IMR-90 (cell line): ENCODE data around the gene F5. TPM values are rescaled to one million over a fixed set of nuclear protein-coding genes. Genes with fewer than 3 reads are reported as not detected.

Source experiments
- ATAC-seq: fragments of 200-7000 bp; cut with Tn5 transposase; 2 replicates; pipeline ENCODE4 v1.9.1; 2020; ENCODE audit warnings: low read depth, mild to moderate bottlenecking, moderate library complexity
- BruUV-seq: library from RNA; stranded (reverse); fragments of 400-500 nt; replicated peaks from 2 replicates; lab custom pipeline; 2021; lab: Mats Ljungman, UMichigan
- CTCF ChIA-PET: fragments of 300-600 bp; formaldehyde crosslinking; extraction: SDS; loops from one replicate; lab custom pipeline; 2021; ENCODE audit warnings: antibody characterized with exemption; lab: Yijun Ruan, JAX
- POLR2A ChIA-PET: fragments of 300-600 bp; sonication (Branson Sonifier 250); formaldehyde crosslinking; loops from one replicate; lab custom pipeline; 2022; ENCODE audit warnings: antibody characterized with exemption; ENCODE audit not compliant: unreplicated experiment; lab: Charles Lee
- DNase-seq: peaks from one replicate; pipeline ENCODE4 v3.0.0; 2013
- H2AFZ ChIP-seq: replicated peaks from 2 replicates; pipeline ENCODE3; 2013; ENCODE audit warnings: low read length, mild to moderate bottlenecking; ENCODE audit not compliant: poor library complexity
- H2AK5ac ChIP-seq: 2 replicates; pipeline ENCODE4 v1.6.1; 2013; ENCODE audit warnings: low read depth, low read length, inconsistent platforms
- H2AK9ac ChIP-seq: replicated peaks from 2 replicates; pipeline ENCODE3; 2013; ENCODE audit warnings: mild to moderate bottlenecking, low read depth, low read length, moderate library complexity; ENCODE audit not compliant: poor library complexity
- H2BK120ac ChIP-seq: 2 replicates; pipeline ENCODE4 v1.6.1; 2013; ENCODE audit warnings: low read depth, low read length, inconsistent platforms
- H2BK15ac ChIP-seq: 3 replicates; pipeline ENCODE4 v1.6.1; 2013; ENCODE audit warnings: low read depth, low read length, inconsistent platforms
- H2BK20ac ChIP-seq: 2 replicates; pipeline ENCODE4 v1.6.1; 2013; ENCODE audit warnings: low read depth, mild to moderate bottlenecking, inconsistent platforms, low read length, moderate library complexity
- H2BK5ac ChIP-seq: 2 replicates; pipeline ENCODE4 v1.6.1; 2013; ENCODE audit warnings: mild to moderate bottlenecking, low read depth, low read length, inconsistent platforms; ENCODE audit not compliant: poor library complexity, severe bottlenecking
- H3K14ac ChIP-seq: replicated peaks from 2 replicates; pipeline ENCODE4 v1.6.1; 2013; ENCODE audit warnings: low read depth, low read length, inconsistent platforms
- H3K18ac ChIP-seq: 2 replicates; pipeline ENCODE4 v1.6.1; 2013; ENCODE audit warnings: low read depth, low read length, control low read depth
- H3K23ac ChIP-seq: 2 replicates; pipeline ENCODE4 v1.6.1; 2013; ENCODE audit warnings: low read depth, low read length, inconsistent platforms
- H3K27ac ChIP-seq: 2 replicates; pipeline ENCODE4 v1.5.1; 2013; ENCODE audit warnings: mild to moderate bottlenecking, control low read depth, low read length; ENCODE audit not compliant: insufficient read depth
- H3K27me3 ChIP-seq: 2 replicates; pipeline ENCODE4 v1.6.1; 2013; ENCODE audit warnings: low read length; ENCODE audit not compliant: control insufficient read depth, insufficient read depth
- H3K36me3 ChIP-seq: 2 replicates; pipeline ENCODE4 v1.6.1; 2013; ENCODE audit warnings: low read length, mixed read lengths; ENCODE audit not compliant: control insufficient read depth, insufficient read depth
- H3K4ac ChIP-seq: 2 replicates; pipeline ENCODE4 v1.6.1; 2013; ENCODE audit warnings: low read depth, low read length, inconsistent platforms
- H3K4me1 ChIP-seq: 2 replicates; pipeline ENCODE4 v1.6.1; 2013; ENCODE audit warnings: low read length, mixed read lengths; ENCODE audit not compliant: control insufficient read depth, insufficient read depth
- H3K4me2 ChIP-seq: 2 replicates; pipeline ENCODE4 v1.6.1; 2013; ENCODE audit warnings: low read depth, mild to moderate bottlenecking, control low read depth, low read length, moderate library complexity
- H3K4me3 ChIP-seq: 2 replicates; pipeline ENCODE4 v1.5.1; 2013; ENCODE audit warnings: low read depth, mild to moderate bottlenecking, control low read depth, low read length, moderate library complexity; ENCODE audit not compliant: insufficient read depth
- H3K56ac ChIP-seq: 2 replicates; pipeline ENCODE4 v1.6.1; 2013; ENCODE audit warnings: low read length, inconsistent platforms; ENCODE audit not compliant: insufficient read depth; ENCODE audit errors: extremely low read depth
- H3K79me1 ChIP-seq, 2 experiments: 2 replicates each; pipeline ENCODE4 v1.6.1; 2013; ENCODE audit warnings: low read length in 2 of 2, inconsistent platforms in 1 of 2, low read depth in 1 of 2
- H3K9ac ChIP-seq: 2 replicates; pipeline ENCODE4 v1.6.1; 2013; ENCODE audit warnings: low read depth, low read length, control low read depth
- H3K9me1 ChIP-seq: 2 replicates; pipeline ENCODE4 v1.6.1; 2013; ENCODE audit warnings: low read length, inconsistent platforms; ENCODE audit not compliant: insufficient read depth
- H3K9me3 ChIP-seq: 2 replicates; pipeline ENCODE4 v1.6.1; 2013; ENCODE audit warnings: low read length; ENCODE audit not compliant: control insufficient read depth, insufficient read depth
- H4K20me1 ChIP-seq: 2 replicates; pipeline ENCODE4 v1.6.1; 2013; ENCODE audit warnings: low read length, inconsistent platforms; ENCODE audit not compliant: insufficient read depth
- H4K5ac ChIP-seq: 2 replicates; pipeline ENCODE4 v1.6.1; 2013; ENCODE audit warnings: mild to moderate bottlenecking, low read depth, low read length, control low read depth
- H4K8ac ChIP-seq, 2 experiments: 2 replicates each; pipeline ENCODE4 v1.6.1; 2013; ENCODE audit warnings: low read depth in 2 of 2, low read length in 2 of 2, control low read depth in 1 of 2, inconsistent platforms in 1 of 2
- H4K91ac ChIP-seq: 2 replicates; pipeline ENCODE4 v1.6.1; 2013; ENCODE audit warnings: low read depth, low read length, inconsistent platforms; ENCODE audit not compliant: insufficient read depth
- CHD1 ChIP-seq: IDR thresholded peaks from 2 replicates; pipeline ENCODE4 v1.6.1; 2012; ENCODE audit warnings: low read depth, low read length, improper control_type of control experiment
- RFX5 ChIP-seq: IDR thresholded peaks from 2 replicates; pipeline ENCODE4 v1.8.0; 2012; ENCODE audit warnings: low read depth, mild to moderate bottlenecking, low read length, moderate library complexity
- SMC3 ChIP-seq: fragments of 150-350 bp; IDR thresholded peaks from 2 replicates; pipeline ENCODE4 v1.6.1; 2016; ENCODE audit warnings: low read depth, mild to moderate bottlenecking, antibody characterized with exemption, low read length, moderate library complexity
- USF2 ChIP-seq: fragments of 150-350 bp; IDR thresholded peaks from 2 replicates; pipeline ENCODE4 v1.6.1; 2017; ENCODE audit warnings: mild to moderate bottlenecking, antibody characterized with exemption, low read length, low read depth
- WGBS, 2 experiments: methylation state at CpG; one replicate each; pipeline versions ENCODE4 v1.1.5 to v1.1.7; 2013; ENCODE audit warnings: missing lambda C conversion rate in 2 of 2; ENCODE audit not compliant: insufficient read length in 1 of 2; ENCODE audit errors: extremely low coverage in 2 of 2; 5-methylcytosine and 5-hydroxymethylcytosine counted together
- dilution Hi-C: fragments of 300-500 bp; cut with HindIII; formaldehyde crosslinking; loops from one replicate; pipeline ENCODE4 v1.14.3; 2018; ENCODE audit warnings: low sequenced_read_pairs; ENCODE audit not compliant: unreplicated experiment
- in situ Hi-C: fragments of 300-500 bp; cut with MboI; formaldehyde crosslinking; loops from 3 replicates; pipeline ENCODE4 v1.14.3; 2019; ENCODE audit warnings: low sequenced_read_pairs, inconsistent platforms, mixed read lengths
- intact Hi-C: fragments of 100-400 bp; cut with micrococcal nuclease; formaldehyde crosslinking; loops from 2 replicates; pipeline ENCODE4 v1.10.0; 2022
- polyA plus RNA-seq, 3 experiments: library from polyadenylated mRNA; depleted of rRNA; stranded (reverse); fragments of >200 nt; gene quantifications; 2 replicates each; pipeline ENCODE4 v1.2.3, GENCODE V29; 2012; ENCODE audit warnings: low replicate concordance in 1 of 3
- total RNA-seq: library from RNA; depleted of rRNA; stranded (reverse); fragments of >200 nt; gene quantifications from 2 replicates; pipeline ENCODE4 v1.2.3, GENCODE V29; 2012

The F5 gene
- total and polyA plus RNA-seq, 2 of the 4 experiments (the other 2 are of a cell fraction) = not detected

- Histone ChIP-seq H4K20me1 (no peaks in the 10 kb centered on the region), H3K27me3 (no peaks in the 10 kb centered on the region), H4K8ac (no peak overlapping the region), H3K4ac (no peak overlapping the region), H3K14ac (no peak overlapping the region), H3K56ac (no peak overlapping the region), H3K79me1 (no peaks in the 10 kb centered on the region), H3K36me3 (no peaks in the 10 kb centered on the region), H2BK20ac (no peak overlapping the region), H3K27ac (no peak overlapping the region), H4K91ac (no peak overlapping the region), H4K5ac (no peak overlapping the region), H2BK5ac (no peak overlapping the region), H2BK120ac (no peak overlapping the region), H3K4me2 (no peak overlapping the region), H3K23ac (no peak overlapping the region), H3K4me3 (no peak overlapping the region), H2AK9ac (no peak overlapping the region), H3K18ac (no peak overlapping the region), H2AFZ (no peak overlapping the region), H3K4me1 (no peaks in the 10 kb centered on the region), H2AK5ac (no peak overlapping the region), H3K9me3 (no peaks in the 10 kb centered on the region), H2BK15ac (no peak overlapping the region), H3K9me1 (no peaks in the 10 kb centered on the region), H3K9ac (no peak overlapping the region)
- DNase-seq (peak; percentile 35), ATAC-seq (peak; percentile 63; the same call in 1 of the 2 replicates)
- WGBS, 2 experiments = no CpG with 5 or more reads among the region's 3 CpGs
- ChIA-PET POLR2A (no interaction called here), CTCF (interaction anchor here (0.8 kb wide), 1 partner anchor 10 kb away, joined by 4 read pairs; the partner anchor contains the start of gene F5)
- TF ChIP-seq RFX5 = no peak
- no peak for TF ChIP-seq USF2
- TF ChIP-seq SMC3 = no peak
- TF ChIP-seq CHD1 = no peak
- intact Hi-C loops = no loop called here
- dilution Hi-C loops = no loop called here
- no TSS peak for BruUV-seq
- in situ Hi-C loops = no loop called here
Observed at GRCh38 chr1:169595764-169596711, 9.8 kb upstream of the F5 start.
